GM12873 (cell line): ENCODE data around the gene PEDS1.

Experiments used
- TF ChIP-seq, protein P1 (sequence below): IDR thresholded peaks from 2 replicates; pipeline ENCODE4 v1.5.1; 2012; ENCODE audit warnings: low read depth, mild to moderate bottlenecking, moderate library complexity, low read length, control low read depth; ENCODE audit not compliant: insufficient read depth; ENCODE audit errors: missing control alignments

PEDS1 gene

DNA sequence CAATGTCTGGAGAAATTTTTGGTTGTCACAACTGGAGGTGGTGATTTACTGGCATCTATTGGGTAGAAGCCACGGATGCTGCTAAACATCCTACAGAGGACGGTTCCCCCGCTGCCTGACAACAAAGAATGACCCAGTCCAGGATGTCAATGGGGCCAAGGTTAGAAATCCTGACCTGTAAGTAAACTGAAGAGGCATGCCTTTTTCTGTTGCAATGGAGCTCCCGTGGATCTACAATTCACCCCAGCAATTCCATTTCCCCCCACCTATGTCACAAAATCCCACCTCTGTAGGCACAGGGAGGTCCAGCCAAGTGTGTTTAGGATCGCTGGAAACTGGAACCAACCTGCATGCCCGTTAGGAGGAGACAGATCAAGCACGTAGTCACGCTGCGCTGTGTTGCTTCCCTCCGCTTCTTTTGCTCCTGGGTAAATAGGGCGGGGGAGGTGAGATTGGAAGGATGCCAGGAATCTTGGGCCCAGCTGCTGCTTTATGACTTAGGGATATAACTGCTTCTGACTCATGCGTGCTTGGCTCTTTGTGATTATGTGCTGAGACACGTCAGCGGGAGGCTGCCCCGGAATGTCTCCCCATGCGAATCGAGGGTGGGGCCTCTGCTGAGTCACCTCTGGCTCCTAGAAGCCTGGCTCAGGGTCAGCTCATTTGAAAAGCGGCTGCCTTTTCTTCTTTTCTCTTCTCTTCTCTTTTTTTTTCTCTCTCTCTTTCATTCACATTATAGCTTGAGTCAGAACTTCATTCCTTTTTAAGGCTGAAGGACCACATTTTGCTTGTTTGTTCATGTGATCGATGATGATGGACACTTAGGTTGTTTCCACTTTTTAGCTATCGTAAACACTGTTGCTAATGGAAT lies 12.4 kb upstream of the PEDS1 start:
- TF ChIP-seq, protein P1, sequence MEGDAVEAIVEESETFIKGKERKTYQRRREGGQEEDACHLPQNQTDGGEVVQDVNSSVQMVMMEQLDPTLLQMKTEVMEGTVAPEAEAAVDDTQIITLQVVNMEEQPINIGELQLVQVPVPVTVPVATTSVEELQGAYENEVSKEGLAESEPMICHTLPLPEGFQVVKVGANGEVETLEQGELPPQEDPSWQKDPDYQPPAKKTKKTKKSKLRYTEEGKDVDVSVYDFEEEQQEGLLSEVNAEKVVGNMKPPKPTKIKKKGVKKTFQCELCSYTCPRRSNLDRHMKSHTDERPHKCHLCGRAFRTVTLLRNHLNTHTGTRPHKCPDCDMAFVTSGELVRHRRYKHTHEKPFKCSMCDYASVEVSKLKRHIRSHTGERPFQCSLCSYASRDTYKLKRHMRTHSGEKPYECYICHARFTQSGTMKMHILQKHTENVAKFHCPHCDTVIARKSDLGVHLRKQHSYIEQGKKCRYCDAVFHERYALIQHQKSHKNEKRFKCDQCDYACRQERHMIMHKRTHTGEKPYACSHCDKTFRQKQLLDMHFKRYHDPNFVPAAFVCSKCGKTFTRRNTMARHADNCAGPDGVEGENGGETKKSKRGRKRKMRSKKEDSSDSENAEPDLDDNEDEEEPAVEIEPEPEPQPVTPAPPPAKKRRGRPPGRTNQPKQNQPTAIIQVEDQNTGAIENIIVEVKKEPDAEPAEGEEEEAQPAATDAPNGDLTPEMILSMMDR = no peak

DNA sequence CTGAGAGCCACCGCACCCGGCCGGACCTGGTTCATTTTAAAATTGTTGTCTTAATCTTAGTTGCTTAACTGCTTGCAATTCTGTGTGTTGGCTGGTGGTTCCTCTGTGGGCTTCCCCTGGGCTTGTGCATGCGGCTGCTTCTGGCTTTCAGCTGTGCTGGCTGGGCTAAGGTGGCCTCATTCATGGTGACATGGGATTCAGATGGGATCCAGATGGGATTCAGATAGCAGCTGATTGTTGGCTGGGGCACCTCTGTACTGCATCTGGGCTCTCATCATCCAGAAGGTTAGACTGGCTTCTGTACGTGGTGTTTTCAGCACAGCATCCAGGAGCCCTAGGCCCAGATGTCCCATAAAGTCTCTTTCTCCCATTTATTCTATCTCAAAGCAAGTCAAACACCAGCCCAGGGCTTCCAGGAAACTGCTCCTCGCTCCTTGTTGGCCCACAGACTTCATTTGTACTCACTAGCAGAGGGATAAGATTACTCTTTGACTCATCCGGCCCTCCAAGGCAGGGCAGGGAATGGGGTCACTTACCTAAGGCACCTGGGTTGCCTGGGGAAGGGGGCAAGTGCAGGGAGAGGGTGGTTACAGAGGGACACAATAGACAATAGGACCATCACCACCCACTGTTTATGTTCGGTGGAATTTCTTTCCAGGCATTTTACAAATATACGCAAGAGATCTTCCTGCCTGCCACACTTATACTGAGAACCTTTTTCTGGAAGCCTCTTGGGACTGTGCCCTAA lies 10.2 kb upstream of the PEDS1 start:
- TF ChIP-seq, protein P1 = no peak

DNA sequence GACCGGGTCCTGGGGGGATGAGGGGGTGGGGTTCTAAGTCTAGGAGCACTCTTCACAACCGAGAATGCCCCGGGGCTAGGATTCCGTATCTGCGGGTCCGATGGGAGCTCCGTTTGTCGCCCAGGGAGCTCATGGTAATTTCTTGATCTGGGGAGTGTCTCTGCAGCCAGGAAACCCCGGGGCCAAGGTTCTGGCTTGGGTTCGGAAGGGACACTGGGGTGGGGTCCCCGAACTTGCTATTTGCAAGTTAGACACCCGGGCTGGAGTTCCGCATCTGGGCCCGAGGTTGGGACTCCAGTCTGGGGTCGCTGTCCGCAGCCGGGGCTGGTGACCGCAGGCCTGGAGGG lies 397 bp downstream of the PEDS1 start:
- TF ChIP-seq, protein P1 = no peak

DNA sequence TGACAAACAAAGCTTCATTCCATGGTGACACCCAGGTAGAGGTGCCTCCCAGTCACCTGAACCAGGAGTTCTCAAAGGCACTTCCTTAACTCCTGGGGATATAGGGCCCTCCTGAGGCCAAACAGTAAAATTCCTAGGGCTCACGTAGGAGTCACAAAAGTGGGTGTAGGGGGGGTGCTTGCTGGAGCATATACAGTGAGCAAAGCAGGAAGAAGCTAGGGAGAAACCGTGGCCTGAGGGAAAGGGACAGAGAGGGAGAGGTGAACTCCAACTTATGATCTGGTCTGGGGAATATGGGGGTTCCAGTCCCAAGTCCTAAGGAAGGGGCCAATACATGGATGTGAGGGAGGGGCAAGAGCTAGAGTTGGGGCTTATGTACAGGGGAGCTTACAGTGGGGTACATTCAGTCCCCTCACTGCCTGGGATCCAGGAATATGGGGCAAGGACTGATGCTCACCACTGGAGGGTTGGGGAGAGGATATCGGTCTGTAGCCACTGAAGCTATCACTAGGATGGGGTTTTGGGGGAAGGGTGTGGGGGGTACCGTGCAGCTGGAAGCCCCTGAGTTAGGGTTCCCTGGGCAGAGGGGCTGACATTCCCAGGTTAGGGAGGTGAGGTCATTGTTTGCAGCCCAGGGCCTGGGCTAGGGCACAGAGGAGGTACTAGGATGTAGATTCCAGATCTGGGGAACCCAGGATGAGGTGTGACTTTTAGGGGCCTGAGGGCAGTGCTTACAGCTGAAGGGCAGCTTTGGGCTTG lies 950 bp downstream of the PEDS1 start:
- TF ChIP-seq, protein P1 = no peak

DNA sequence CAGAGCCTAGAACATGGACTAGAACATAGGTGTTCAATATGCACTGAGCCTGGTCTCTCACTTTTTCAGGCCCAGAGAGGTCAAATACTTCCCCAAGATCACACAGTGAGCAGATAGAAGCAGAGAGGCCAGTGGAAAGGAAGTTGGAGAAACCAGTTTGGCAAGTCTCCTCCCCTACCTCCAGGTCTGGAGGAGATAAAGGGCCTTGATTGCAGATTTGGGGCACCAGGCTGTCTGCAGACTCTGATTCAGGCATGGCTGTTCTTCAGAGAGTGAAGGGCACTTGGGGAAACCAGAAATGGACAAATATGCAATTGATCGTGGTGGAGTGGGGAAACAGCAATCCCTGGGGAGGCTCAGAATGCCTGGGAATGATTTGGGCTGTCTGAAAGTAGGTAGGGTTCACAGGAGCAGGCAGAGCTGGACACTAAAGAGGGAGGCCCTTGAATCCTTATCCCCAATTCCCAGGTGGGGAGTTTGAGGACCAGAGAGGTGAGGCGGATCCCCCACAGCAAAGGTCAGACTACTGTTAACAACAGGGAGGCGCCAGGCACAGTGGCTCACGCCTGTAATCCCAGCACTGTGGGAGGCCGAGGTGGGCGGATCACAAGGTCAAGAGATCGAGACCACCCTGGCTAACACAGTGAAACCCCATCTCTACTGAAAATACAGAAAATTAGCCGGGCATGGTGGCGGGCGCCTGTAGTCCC lies 2.3 kb downstream of the PEDS1 start:
- TF ChIP-seq, protein P1 = no peak

DNA sequence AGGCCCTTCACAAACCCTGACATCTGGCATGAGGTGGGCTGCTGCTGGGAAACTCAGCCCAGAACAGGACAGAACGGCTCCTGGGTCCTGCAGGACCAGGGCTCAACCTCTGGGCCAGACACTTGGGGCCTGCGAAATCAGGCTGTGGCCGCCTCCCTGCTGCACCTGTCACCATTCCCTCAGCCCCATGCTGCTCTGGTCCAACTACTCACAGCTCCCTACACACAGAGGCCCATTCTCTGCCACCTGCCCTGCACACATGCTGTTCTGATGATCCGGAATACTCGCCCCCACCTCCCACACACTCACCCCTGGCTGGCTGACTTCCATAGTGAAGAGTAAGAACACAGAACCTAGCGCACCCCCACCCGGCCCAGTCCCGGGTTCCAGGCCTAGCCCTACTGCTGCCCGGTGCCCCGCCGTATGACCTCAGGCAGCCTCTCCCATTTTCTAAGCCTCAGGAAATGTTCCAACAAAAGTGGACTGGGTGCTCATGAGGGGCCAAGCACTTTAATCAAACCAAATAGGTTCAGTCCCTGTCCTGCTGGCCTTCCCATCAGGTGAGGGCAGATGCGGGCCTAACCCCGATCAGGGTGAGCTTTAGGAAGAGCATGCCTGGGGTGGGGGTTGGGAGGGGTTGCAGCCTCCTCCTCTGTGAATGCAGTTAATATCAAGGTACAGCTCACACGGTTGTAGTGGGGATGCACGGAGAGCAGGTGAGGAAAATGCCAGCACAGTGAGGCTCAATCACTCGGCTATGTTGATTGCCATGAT lies 3.9 kb downstream of the PEDS1 start:
- TF ChIP-seq, protein P1 = no peak
